Measurements from ENCODE around the gene CTNNA2.

CTNNA2 gene

DNA sequence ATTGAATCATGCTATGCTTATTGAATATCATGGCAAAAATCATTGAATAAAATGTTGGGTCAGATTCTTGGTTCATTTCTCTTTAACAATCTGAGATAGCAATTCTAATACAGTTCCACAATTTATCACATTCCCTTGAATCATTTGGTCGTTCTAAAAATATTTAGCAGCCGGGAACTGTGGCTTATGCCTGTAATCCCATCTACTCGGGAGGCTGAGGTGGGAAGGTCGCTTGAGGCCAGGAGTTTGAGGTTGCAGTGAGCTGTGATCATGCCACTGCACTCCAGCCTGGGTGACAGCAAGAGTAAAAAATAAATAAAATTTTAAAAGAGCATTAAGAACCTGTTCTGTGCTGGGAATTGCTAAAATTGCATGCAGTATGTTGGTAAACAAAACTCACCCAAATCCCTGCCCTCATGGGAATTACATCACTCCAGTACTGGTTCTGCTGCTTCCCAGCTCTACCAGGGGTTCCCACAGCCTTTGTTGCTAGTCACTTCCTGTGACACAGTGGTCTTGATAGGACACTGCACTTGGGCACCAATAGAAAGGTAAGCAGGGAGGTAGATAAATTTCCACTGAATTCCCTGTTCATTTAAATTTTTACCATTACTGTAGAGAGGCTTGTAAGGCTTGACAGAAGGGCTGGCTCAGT, 200.4 kb downstream of the CTNNA2 start:
- peak; percentile 16 for DNase-seq
- Histone ChIP-seq H3K4me3 (ENCODE audit: low read depth, low read length) (no peak overlapping the region), H3K36me3 (no peaks in the 10 kb centered on the region), H3K27ac (no peak overlapping the region), H3K27me3 (ENCODE audit: insufficient read depth, low read depth, severe bottlenecking) (peaks cover 3% of the 10 kb centered on the region), H3K9me3 (ENCODE audit: severe bottlenecking) (no peaks in the 10 kb centered on the region)
- TF ChIP-seq, protein P1, sequence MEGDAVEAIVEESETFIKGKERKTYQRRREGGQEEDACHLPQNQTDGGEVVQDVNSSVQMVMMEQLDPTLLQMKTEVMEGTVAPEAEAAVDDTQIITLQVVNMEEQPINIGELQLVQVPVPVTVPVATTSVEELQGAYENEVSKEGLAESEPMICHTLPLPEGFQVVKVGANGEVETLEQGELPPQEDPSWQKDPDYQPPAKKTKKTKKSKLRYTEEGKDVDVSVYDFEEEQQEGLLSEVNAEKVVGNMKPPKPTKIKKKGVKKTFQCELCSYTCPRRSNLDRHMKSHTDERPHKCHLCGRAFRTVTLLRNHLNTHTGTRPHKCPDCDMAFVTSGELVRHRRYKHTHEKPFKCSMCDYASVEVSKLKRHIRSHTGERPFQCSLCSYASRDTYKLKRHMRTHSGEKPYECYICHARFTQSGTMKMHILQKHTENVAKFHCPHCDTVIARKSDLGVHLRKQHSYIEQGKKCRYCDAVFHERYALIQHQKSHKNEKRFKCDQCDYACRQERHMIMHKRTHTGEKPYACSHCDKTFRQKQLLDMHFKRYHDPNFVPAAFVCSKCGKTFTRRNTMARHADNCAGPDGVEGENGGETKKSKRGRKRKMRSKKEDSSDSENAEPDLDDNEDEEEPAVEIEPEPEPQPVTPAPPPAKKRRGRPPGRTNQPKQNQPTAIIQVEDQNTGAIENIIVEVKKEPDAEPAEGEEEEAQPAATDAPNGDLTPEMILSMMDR (IDR thresholded peaks at IDR 0.05; ENCODE audit: low read depth, low read length): no peak

- Histone ChIP-seq H3K9me3 (ENCODE audit: severe bottlenecking) (no peaks in the 10 kb centered on the region), H3K36me3 (no peaks in the 10 kb centered on the region), H3K4me3 (ENCODE audit: low read depth, low read length) (no peak overlapping the region), H3K27me3 (ENCODE audit: insufficient read depth, low read depth, severe bottlenecking) (peaks cover 3% of the 10 kb centered on the region), H3K27ac (no peak overlapping the region)
- no peak for DNase-seq
- TF ChIP-seq, protein P1 (IDR thresholded peaks at IDR 0.05; ENCODE audit: low read depth, low read length): no peak
Observed at GRCh38 chr2:79714283-79714682, 201.4 kb downstream of the CTNNA2 start.

DNA sequence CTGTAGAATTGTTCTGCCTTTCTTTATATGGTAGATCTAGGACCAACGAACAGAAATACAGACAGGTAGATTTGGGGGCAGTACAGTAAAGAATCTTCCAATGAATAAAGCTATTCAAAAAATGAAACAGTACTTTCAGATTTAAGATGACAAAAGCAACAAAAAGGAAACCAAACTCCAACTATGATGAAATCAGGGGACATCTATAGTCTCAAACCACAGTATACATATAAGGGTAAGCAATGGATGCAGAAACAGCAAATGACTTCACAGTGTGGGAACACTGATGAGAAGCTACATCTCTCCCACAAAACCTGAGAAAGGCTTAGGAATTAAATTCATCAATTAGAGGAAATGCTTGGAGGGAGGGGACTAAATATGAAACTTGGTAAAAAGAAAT, 202.5 kb downstream of the CTNNA2 start:
- peaks cover 1% of the 10 kb centered on the region for H3K27me3 ChIP-seq (ENCODE audit: insufficient read depth, low read depth, severe bottlenecking)
- no peak for DNase-seq
- TF ChIP-seq, protein P1 (IDR thresholded peaks at IDR 0.05; ENCODE audit: low read depth, low read length): no peak
- H3K9me3 ChIP-seq (ENCODE audit: severe bottlenecking): no peaks in the 10 kb centered on the region
- no peaks in the 10 kb centered on the region for H3K36me3 ChIP-seq
- no peak overlapping the region for H3K27ac ChIP-seq
- no peak overlapping the region for H3K4me3 ChIP-seq (ENCODE audit: low read depth, low read length)

- TF ChIP-seq, protein P1 (IDR thresholded peaks at IDR 0.05; ENCODE audit: low read depth, low read length): no peak
- Histone ChIP-seq H3K36me3 (no peaks in the 10 kb centered on the region), H3K9me3 (ENCODE audit: severe bottlenecking) (no peaks in the 10 kb centered on the region), H3K27me3 (ENCODE audit: insufficient read depth, low read depth, severe bottlenecking) (no peaks in the 10 kb centered on the region), H3K27ac (no peak overlapping the region), H3K4me3 (ENCODE audit: low read depth, low read length) (no peak overlapping the region)
- no peak for DNase-seq
Observed at GRCh38 chr2:79716266-79716665, 203.4 kb downstream of the CTNNA2 start.

DNA sequence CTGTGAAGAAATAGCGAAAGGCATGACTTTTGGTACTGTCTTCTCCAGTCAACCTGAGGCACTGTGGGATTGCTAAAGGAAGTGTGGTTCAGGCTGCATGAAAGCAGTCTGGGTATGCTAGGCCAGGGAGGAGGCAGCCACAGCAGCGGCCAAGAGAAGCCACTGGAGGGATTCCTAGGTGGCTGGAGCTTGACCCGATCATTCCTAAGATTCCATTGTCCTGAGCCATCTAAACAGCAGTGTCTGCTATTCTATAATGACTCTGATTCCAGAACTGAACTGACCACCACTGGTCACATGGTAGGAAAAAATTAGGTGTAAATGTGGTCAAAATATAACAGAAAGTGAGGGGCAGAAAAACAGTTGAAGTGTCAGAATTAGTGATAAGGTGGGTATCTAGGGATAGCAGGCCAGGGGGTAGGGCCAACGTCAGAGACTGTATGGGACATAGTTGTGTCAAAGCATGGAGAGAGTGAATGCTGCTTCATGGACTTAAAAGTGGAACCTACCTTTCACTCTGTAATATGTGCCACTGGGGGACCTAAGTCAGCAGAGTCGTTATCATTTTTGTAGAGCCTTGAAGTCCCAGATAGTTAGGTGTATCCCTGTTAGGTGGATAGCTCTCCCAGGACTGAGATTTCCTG, 204.6 kb downstream of the CTNNA2 start:
- H3K4me3 ChIP-seq (ENCODE audit: low read depth, low read length): no peak overlapping the region
- H3K9me3 ChIP-seq (ENCODE audit: severe bottlenecking): no peaks in the 10 kb centered on the region
- TF ChIP-seq, protein P1 (IDR thresholded peaks at IDR 0.05; ENCODE audit: low read depth, low read length): no peak
- DNase-seq: no peak
- H3K36me3 ChIP-seq: no peaks in the 10 kb centered on the region
- no peak overlapping the region for H3K27ac ChIP-seq
- no peaks in the 10 kb centered on the region for H3K27me3 ChIP-seq (ENCODE audit: insufficient read depth, low read depth, severe bottlenecking)
